ENCODE data around the gene GSE1. TPM values are rescaled to one million over a fixed set of nuclear protein-coding genes. Genes with fewer than 3 reads are reported as not detected.

The GSE1 gene
- total and polyA plus RNA-seq, 9 of the 15 experiments (the other 6 are each of a cell fraction or from before 2014, with no cell fraction given): 12.2 to 244 (median 57.9) TPM

GRCh38 chr16:85593494-85594221 is 19.5 kb upstream of the GSE1 start:
- WGBS (ENCODE audit: insufficient coverage, low coverage, missing lambda C conversion rate): 75% methylated on average over 8 of the region's 21 CpGs
- H3K4me1 ChIP-seq (replicated peaks in 1 of 2; ENCODE audit: control insufficient read depth in 2 of 2, insufficient read depth in 2 of 2, low read length in 2 of 2): peaks cover 31 to 55% of the 10 kb centered on the region in 2 experiments
- no peaks in the 10 kb centered on the region; a peak in 1 of 5 replicates for H3K27me3 ChIP-seq (ENCODE audit: control insufficient read depth in 2 of 2, insufficient read depth in 2 of 2, low read length in 2 of 2)
- no peak overlapping the region for H3K4me2 ChIP-seq (ENCODE audit: insufficient read depth, low read length)
- H3K36me3 ChIP-seq (ENCODE audit: control insufficient read depth, insufficient read depth, low read length): peaks cover 78% of the 10 kb centered on the region
- in situ Hi-C loops (cut with MboI) (no loop called here), intact Hi-C loops (cut with micrococcal nuclease) (no loop called here)
- ChIA-PET CTCF (ENCODE audit: low intra/inter-chr PET ratio) (no interaction called here), POLR2A (interaction anchor here (0.8 to 2.1 kb wide), 4 partner anchors 8 to 190 kb away, joined by 3 to 12 read pairs (median 6); no protein-coding TSS in a partner anchor)
- no peak overlapping the region for H3K4me3 ChIP-seq
- H3K27ac ChIP-seq (ENCODE audit: extremely low read depth, low read depth, low read length): no peak overlapping the region; the same call in 2 of the 3 replicates
- TF ChIP-seq, protein P1, sequence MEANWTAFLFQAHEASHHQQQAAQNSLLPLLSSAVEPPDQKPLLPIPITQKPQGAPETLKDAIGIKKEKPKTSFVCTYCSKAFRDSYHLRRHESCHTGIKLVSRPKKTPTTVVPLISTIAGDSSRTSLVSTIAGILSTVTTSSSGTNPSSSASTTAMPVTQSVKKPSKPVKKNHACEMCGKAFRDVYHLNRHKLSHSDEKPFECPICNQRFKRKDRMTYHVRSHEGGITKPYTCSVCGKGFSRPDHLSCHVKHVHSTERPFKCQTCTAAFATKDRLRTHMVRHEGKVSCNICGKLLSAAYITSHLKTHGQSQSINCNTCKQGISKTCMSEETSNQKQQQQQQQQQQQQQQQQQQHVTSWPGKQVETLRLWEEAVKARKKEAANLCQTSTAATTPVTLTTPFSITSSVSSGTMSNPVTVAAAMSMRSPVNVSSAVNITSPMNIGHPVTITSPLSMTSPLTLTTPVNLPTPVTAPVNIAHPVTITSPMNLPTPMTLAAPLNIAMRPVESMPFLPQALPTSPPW (CRISPR knock-in tag; IDR thresholded peaks at IDR 0.05): 0 out of 2 replicates have a peak, but pooled peaks have one; percentile 4
- TF ChIP-seq NFRKB (IDR thresholded peaks at IDR 0.05; ENCODE audit: low read depth): no peak
- peak; percentile 86 for TF ChIP-seq RBM22 (IDR thresholded peaks at IDR 0.05; ENCODE audit: low read depth, low read length, poor library complexity, severe bottlenecking)
- BruUV-seq (replicated peaks): no TSS peak
- DNase-seq (ENCODE audit: extremely low read depth in 1 of 4, low spot score in 3 of 4): no peak
- peaks cover 7% of the 10 kb centered on the region for H3K9me1 ChIP-seq (ENCODE audit: control insufficient read depth, insufficient read depth, low read length)
- H4K20me1 ChIP-seq (replicated peaks; ENCODE audit: control insufficient read depth, insufficient read depth, low read length): peaks cover 75% of the 10 kb centered on the region
- H3K79me2 ChIP-seq (ENCODE audit: control insufficient read depth, insufficient read depth, low read length): peaks cover 98% of the 10 kb centered on the region
- no peak overlapping the region for H3K9ac ChIP-seq (ENCODE audit: insufficient read depth in 1 of 2, low read depth in 2 of 2, low read length in 2 of 2)
- no peak for ATAC-seq
- H2AFZ ChIP-seq (ENCODE audit: low read depth, low read length): no peak overlapping the region
- no peak for FAIRE-seq
- H3K9me3 ChIP-seq (replicated peaks; ENCODE audit: control insufficient read depth, insufficient read depth, low read depth, low read length): no peaks in the 10 kb centered on the region
